Glomerular visceral epithelial cell (primary cell): ENCODE results near the gene NPAS2.

Source experiments
- DNase-seq: peaks from one replicate; pipeline ENCODE4 v3.0.0-alpha.2; 2016; ENCODE audit errors: extremely low spot score

NPAS2 gene

GRCh38 chr2:100941646-100942240 is 121.8 kb downstream of the NPAS2 start:
- no peak for DNase-seq

- DNase-seq: no peak
Observed at GRCh38 chr2:100944617-100945432, 124.9 kb downstream of the NPAS2 start.

GRCh38 chr2:100945433-100945740 is 125.4 kb downstream of the NPAS2 start:
- no peak for DNase-seq

GRCh38 chr2:100945930-100946607 is 126.1 kb downstream of the NPAS2 start:
- DNase-seq: no peak

GRCh38 chr2:100948942-100949811 is 129.2 kb downstream of the NPAS2 start:
- DNase-seq: no peak

GRCh38 chr2:100952512-100952911 is 132.6 kb downstream of the NPAS2 start:
- no peak for DNase-seq

GRCh38 chr2:100953406-100954043 is 133.6 kb downstream of the NPAS2 start:
- DNase-seq: no peak

- no peak for DNase-seq
Observed at GRCh38 chr2:100954044-100954420, 134.1 kb downstream of the NPAS2 start.

- DNase-seq: no peak
Observed at GRCh38 chr2:100955226-100955625, 135.3 kb downstream of the NPAS2 start.

GRCh38 chr2:100956081-100956480 is 136.1 kb downstream of the NPAS2 start:
- DNase-seq: no peak

- DNase-seq: peak; percentile 20
Observed at GRCh38 chr2:100957996-100958653, 138.2 kb downstream of the NPAS2 start.

- DNase-seq: no peak
Observed at GRCh38 chr2:100959225-100959880, 139.4 kb downstream of the NPAS2 start.

- DNase-seq: no peak
Observed at GRCh38 chr2:100960688-100961087, 140.7 kb downstream of the NPAS2 start.

GRCh38 chr2:100962366-100963025 is 142.6 kb downstream of the NPAS2 start:
- DNase-seq: no peak

- DNase-seq: no peak
Observed at GRCh38 chr2:100963026-100963375, 143.1 kb downstream of the NPAS2 start.

- DNase-seq: no peak
Observed at GRCh38 chr2:100964222-100964621, 144.3 kb downstream of the NPAS2 start.

- no peak for DNase-seq
Observed at GRCh38 chr2:100964681-100965169, 144.8 kb downstream of the NPAS2 start.

GRCh38 chr2:100965596-100965995 is 145.7 kb downstream of the NPAS2 start:
- DNase-seq: no peak

- DNase-seq: no peak
Observed at GRCh38 chr2:100967716-100968115, 147.8 kb downstream of the NPAS2 start.
